ENCODE data around the gene IGLL5.

The IGLL5 gene

GRCh38 chr22:22941831-22942510 lies 54.4 kb downstream of the IGLL5 start:
- Mint-ChIP-seq H3K4me3 (no peak overlapping the region), H3K36me3 (no peaks in the 10 kb centered on the region), H3K27me3 (peaks cover 3% of the 10 kb centered on the region), H3K9me3 (no peaks in the 10 kb centered on the region), H3K4me1 (peaks cover 52% of the 10 kb centered on the region), H3K27ac (peak overlapping the region; percentile 65)
- DNase-seq (ENCODE audit: low spot score in 2 of 2): peak in 1 of 2 donors; percentile 23
- no peak for ATAC-seq (ENCODE audit: low read depth)

GRCh38 chr22:22942511-22943329 lies 55.1 kb downstream of the IGLL5 start:
- Mint-ChIP-seq H3K4me3 (peak overlapping the region; percentile 15), H3K9me3 (no peaks in the 10 kb centered on the region), H3K27ac (peak overlapping the region; percentile 74), H3K36me3 (no peaks in the 10 kb centered on the region), H3K4me1 (peaks cover 48% of the 10 kb centered on the region), H3K27me3 (peaks cover 3% of the 10 kb centered on the region)
- DNase-seq (ENCODE audit: low spot score in 2 of 2) (peak; percentile 82 to 84), ATAC-seq (ENCODE audit: low read depth) (peak; percentile 83)

GRCh38 chr22:22943521-22944267 lies 56.1 kb downstream of the IGLL5 start:
- Mint-ChIP-seq H3K36me3 (no peaks in the 10 kb centered on the region), H3K9me3 (no peaks in the 10 kb centered on the region), H3K4me1 (peaks cover 40% of the 10 kb centered on the region), H3K27ac (peak overlapping the region; percentile 38), H3K4me3 (peak overlapping the region; percentile 19), H3K27me3 (peaks cover 3% of the 10 kb centered on the region)
- peak in 1 of 2 donors; percentile 22 for DNase-seq (ENCODE audit: low spot score in 2 of 2)
- ATAC-seq (ENCODE audit: low read depth): no peak

GRCh38 chr22:22944268-22944985 lies 56.8 kb downstream of the IGLL5 start:
- Mint-ChIP-seq H3K4me1 (peaks cover 36% of the 10 kb centered on the region), H3K9me3 (no peaks in the 10 kb centered on the region), H3K36me3 (no peaks in the 10 kb centered on the region), H3K4me3 (no peak overlapping the region), H3K27me3 (peaks cover 3% of the 10 kb centered on the region), H3K27ac (no peak overlapping the region)
- ATAC-seq (ENCODE audit: low read depth) (no peak), DNase-seq (ENCODE audit: low spot score in 2 of 2) (peak in 1 of 2 donors; percentile 10)

- ATAC-seq (ENCODE audit: low read depth) (no peak), DNase-seq (ENCODE audit: low spot score in 2 of 2) (peak in 1 of 2 donors; percentile 7)
- H3K27ac Mint-ChIP-seq: no peak overlapping the region
- no peaks in the 10 kb centered on the region for H3K36me3 Mint-ChIP-seq
- peaks cover 30% of the 10 kb centered on the region for H3K4me1 Mint-ChIP-seq
- H3K27me3 Mint-ChIP-seq: peaks cover 6% of the 10 kb centered on the region
- H3K4me3 Mint-ChIP-seq: no peak overlapping the region
- H3K9me3 Mint-ChIP-seq: no peaks in the 10 kb centered on the region
Observed at GRCh38 chr22:22945195-22945594, 57.6 kb downstream of the IGLL5 start.
